ENCODE data around the gene CDH13.

The CDH13 gene

GRCh38 chr16:82657786-82658185, 31.0 kb downstream of the CDH13 start:
- TF ChIP-seq CTCF (IDR thresholded peaks at IDR 0.05; ENCODE audit: low read depth, low read length): no peak

GRCh38 chr16:82658796-82659195, 32.0 kb downstream of the CDH13 start:
- no peak for TF ChIP-seq CTCF (IDR thresholded peaks at IDR 0.05; ENCODE audit: low read depth, low read length)
- H3K4me3 ChIP-seq (ENCODE audit: low read depth, low read length): no peak overlapping the region

More at GRCh38 chr16:82657786-82658185, 31.0 kb downstream of the CDH13 start:
- no peak overlapping the region for H3K4me3 ChIP-seq (ENCODE audit: low read depth, low read length)

- H3K4me3 ChIP-seq (ENCODE audit: low read depth, low read length): no peak overlapping the region
- TF ChIP-seq CTCF (IDR thresholded peaks at IDR 0.05; ENCODE audit: low read depth, low read length): no peak
These were observed 33.4 kb downstream of the CDH13 start for GRCh38 chr16:82660075-82660645.

GRCh38 chr16:82660966-82661365, 34.2 kb downstream of the CDH13 start:
- H3K4me3 ChIP-seq (ENCODE audit: low read depth, low read length): no peak overlapping the region
- no peak for TF ChIP-seq CTCF (IDR thresholded peaks at IDR 0.05; ENCODE audit: low read depth, low read length)

- H3K4me3 ChIP-seq (ENCODE audit: low read depth, low read length): no peak overlapping the region
- no peak for TF ChIP-seq CTCF (IDR thresholded peaks at IDR 0.05; ENCODE audit: low read depth, low read length)
These were observed 37.4 kb downstream of the CDH13 start for GRCh38 chr16:82664181-82664580.

GRCh38 chr16:82665025-82665424, 38.3 kb downstream of the CDH13 start:
- no peak for TF ChIP-seq CTCF (IDR thresholded peaks at IDR 0.05; ENCODE audit: low read depth, low read length)
- H3K4me3 ChIP-seq (ENCODE audit: low read depth, low read length): no peak overlapping the region

GRCh38 chr16:82667437-82667836, 40.7 kb downstream of the CDH13 start:
- no peak overlapping the region for H3K4me3 ChIP-seq (ENCODE audit: low read depth, low read length)
- no peak for TF ChIP-seq CTCF (IDR thresholded peaks at IDR 0.05; ENCODE audit: low read depth, low read length)
